ENCODE results near the gene SLC1A6.

Gene SLC1A6

GRCh38 chr19:14961956-14962685 lies 17.5 kb downstream of the SLC1A6 start:
- Histone ChIP-seq H3K4me3 (ENCODE audit: low read length) (no peak overlapping the region), H3K79me2 (ENCODE audit: low read length) (no peaks in the 10 kb centered on the region), H3K4me2 (ENCODE audit: low read depth, low read length) (no peak overlapping the region), H3K36me3 (replicated peaks; ENCODE audit: insufficient read depth, low read length) (no peaks in the 10 kb centered on the region), H3K27me3 (replicated peaks; ENCODE audit: insufficient read depth, low read length) (peaks cover 68% of the 10 kb centered on the region), H3F3A (ENCODE audit: insufficient read depth, low read length) (no peaks in the 10 kb centered on the region), H4K20me1 (ENCODE audit: insufficient read depth, low read length) (no peaks in the 10 kb centered on the region), H3K4me1 (ENCODE audit: low read length) (no peaks in the 10 kb centered on the region), H2AFZ (ENCODE audit: low read length) (no peak overlapping the region), H3K9ac (ENCODE audit: low read length) (no peak overlapping the region), H3K9me3 (replicated peaks; ENCODE audit: insufficient read depth, low read length) (no peaks in the 10 kb centered on the region), H3K9me2 (replicated peaks; ENCODE audit: insufficient read depth, low read length) (no peaks in the 10 kb centered on the region), H3K27ac (ENCODE audit: low read length) (no peak overlapping the region)
- DNase-seq, result no peak
- TF ChIP-seq EZH2 (optimal IDR thresholded peaks at IDR 0.05; ENCODE audit: low read depth, low read length) (no peak), EZH2phosphoT487 (IDR thresholded peaks at IDR 0.05; ENCODE audit: low read length) (no peak), CTCF (IDR thresholded peaks at IDR 0.05; ENCODE audit: low read length) (no peak)

GRCh38 chr19:14959263-14959662 lies 20.4 kb downstream of the SLC1A6 start:
- Histone ChIP-seq H3K27me3 (replicated peaks; ENCODE audit: insufficient read depth, low read length) (peaks cover 85% of the 10 kb centered on the region), H3K9me2 (replicated peaks; ENCODE audit: insufficient read depth, low read length) (no peaks in the 10 kb centered on the region), H3K27ac (ENCODE audit: low read length) (no peak overlapping the region), H3K36me3 (replicated peaks; ENCODE audit: insufficient read depth, low read length) (no peaks in the 10 kb centered on the region), H3K9me3 (replicated peaks; ENCODE audit: insufficient read depth, low read length) (no peaks in the 10 kb centered on the region), H3K4me1 (ENCODE audit: low read length) (no peaks in the 10 kb centered on the region), H3K4me3 (ENCODE audit: low read length) (no peak overlapping the region), H3F3A (ENCODE audit: insufficient read depth, low read length) (no peaks in the 10 kb centered on the region), H4K20me1 (ENCODE audit: insufficient read depth, low read length) (no peaks in the 10 kb centered on the region), H2AFZ (ENCODE audit: low read length) (no peak overlapping the region), H3K79me2 (ENCODE audit: low read length) (no peaks in the 10 kb centered on the region), H3K9ac (ENCODE audit: low read length) (no peak overlapping the region), H3K4me2 (ENCODE audit: low read depth, low read length) (no peak overlapping the region)
- TF ChIP-seq EZH2phosphoT487 (IDR thresholded peaks at IDR 0.05; ENCODE audit: low read length), result no peak
- no peak for DNase-seq

GRCh38 chr19:14957464-14957863 lies 22.2 kb downstream of the SLC1A6 start:
- no peak overlapping the region for H3K4me3 ChIP-seq (ENCODE audit: low read length)
- H3K36me3 ChIP-seq (replicated peaks; ENCODE audit: insufficient read depth, low read length), result no peaks in the 10 kb centered on the region
- H3K79me2 ChIP-seq (ENCODE audit: low read length), result no peaks in the 10 kb centered on the region
- no peak overlapping the region for H3K4me2 ChIP-seq (ENCODE audit: low read depth, low read length)
- H3K9me3 ChIP-seq (replicated peaks; ENCODE audit: insufficient read depth, low read length), result no peaks in the 10 kb centered on the region
- H3F3A ChIP-seq (ENCODE audit: insufficient read depth, low read length), result no peaks in the 10 kb centered on the region
- TF ChIP-seq EZH2 (optimal IDR thresholded peaks at IDR 0.05; ENCODE audit: low read depth, low read length), result no peak
- no peak for TF ChIP-seq CTCF (IDR thresholded peaks at IDR 0.05; ENCODE audit: low read length)
- H3K27me3 ChIP-seq (replicated peaks; ENCODE audit: insufficient read depth, low read length), result peaks cover 75% of the 10 kb centered on the region
- no peak for DNase-seq
- no peaks in the 10 kb centered on the region for H4K20me1 ChIP-seq (ENCODE audit: insufficient read depth, low read length)
- H3K27ac ChIP-seq (ENCODE audit: low read length), result no peak overlapping the region
- H3K4me1 ChIP-seq (ENCODE audit: low read length), result no peaks in the 10 kb centered on the region
- no peak overlapping the region for H3K9ac ChIP-seq (ENCODE audit: low read length)
- no peak overlapping the region for H2AFZ ChIP-seq (ENCODE audit: low read length)
- H3K9me2 ChIP-seq (replicated peaks; ENCODE audit: insufficient read depth, low read length), result no peaks in the 10 kb centered on the region

GRCh38 chr19:14954071-14954655 lies 25.5 kb downstream of the SLC1A6 start:
- no peaks in the 10 kb centered on the region for H3K36me3 ChIP-seq (replicated peaks; ENCODE audit: insufficient read depth, low read length)
- no peaks in the 10 kb centered on the region for H3F3A ChIP-seq (ENCODE audit: insufficient read depth, low read length)
- no peaks in the 10 kb centered on the region for H3K9me3 ChIP-seq (replicated peaks; ENCODE audit: insufficient read depth, low read length)
- H3K4me2 ChIP-seq (ENCODE audit: low read depth, low read length), result no peak overlapping the region
- no peak overlapping the region for H3K27ac ChIP-seq (ENCODE audit: low read length)
- no peak overlapping the region for H3K9ac ChIP-seq (ENCODE audit: low read length)
- no peaks in the 10 kb centered on the region for H3K79me2 ChIP-seq (ENCODE audit: low read length)
- no peaks in the 10 kb centered on the region for H3K4me1 ChIP-seq (ENCODE audit: low read length)
- no peaks in the 10 kb centered on the region for H3K9me2 ChIP-seq (replicated peaks; ENCODE audit: insufficient read depth, low read length)
- H3K4me3 ChIP-seq (ENCODE audit: low read length), result no peak overlapping the region
- H4K20me1 ChIP-seq (ENCODE audit: insufficient read depth, low read length), result no peaks in the 10 kb centered on the region
- DNase-seq, result no peak
- no peak overlapping the region for H2AFZ ChIP-seq (ENCODE audit: low read length)
- TF ChIP-seq EZH2phosphoT487 (IDR thresholded peaks at IDR 0.05; ENCODE audit: low read length), result no peak
- TF ChIP-seq EZH2 (optimal IDR thresholded peaks at IDR 0.05; ENCODE audit: low read depth, low read length), result no peak
- TF ChIP-seq CTCF (IDR thresholded peaks at IDR 0.05; ENCODE audit: low read length), result no peak
- peaks cover 58% of the 10 kb centered on the region for H3K27me3 ChIP-seq (replicated peaks; ENCODE audit: insufficient read depth, low read length)

Measured in MM.1S (cell line).